Tracheal epithelial cell (primary cell): ENCODE data around the gene OR2A7. TPM values are rescaled to one million over a fixed set of nuclear protein-coding genes. Genes with fewer than 3 reads are reported as not detected.

ENCODE experiments used
- total RNA-seq: library from RNA; depleted of rRNA; stranded (reverse); fragments of >200 nt; gene quantifications from 2 replicates; pipeline ENCODE4 v1.2.1, GENCODE V29; 2014

Gene OR2A7, protein sequence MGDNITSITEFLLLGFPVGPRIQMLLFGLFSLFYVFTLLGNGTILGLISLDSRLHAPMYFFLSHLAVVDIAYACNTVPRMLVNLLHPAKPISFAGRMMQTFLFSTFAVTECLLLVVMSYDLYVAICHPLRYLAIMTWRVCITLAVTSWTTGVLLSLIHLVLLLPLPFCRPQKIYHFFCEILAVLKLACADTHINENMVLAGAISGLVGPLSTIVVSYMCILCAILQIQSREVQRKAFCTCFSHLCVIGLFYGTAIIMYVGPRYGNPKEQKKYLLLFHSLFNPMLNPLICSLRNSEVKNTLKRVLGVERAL
- total RNA-seq = 0.85 and 1.7 TPM in 2 replicates

DNA sequence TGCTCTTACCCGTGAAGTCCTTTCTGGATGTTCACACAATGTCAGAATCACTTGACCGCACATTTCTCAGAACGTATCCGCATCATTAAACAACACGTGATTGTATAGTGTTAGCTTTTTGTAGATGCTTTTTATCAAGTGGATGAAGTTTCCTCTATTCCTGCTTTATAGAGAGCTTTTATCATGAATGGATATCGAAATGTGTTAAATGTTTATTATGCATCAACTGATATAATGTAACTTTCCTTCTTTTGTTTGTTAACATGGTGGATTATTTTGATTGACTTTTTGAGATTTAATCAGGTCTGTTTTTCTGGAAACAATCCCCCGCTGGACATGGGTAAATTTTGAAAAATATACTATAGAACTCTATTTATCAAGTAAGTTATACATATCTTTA, at the start of gene OR2A7:
Gene OR2A7 (minus strand): TSS at position 101 of the 400 bp plus-strand sequence. CDS start 5,164 bp downstream, outside the sequence.

DNA sequence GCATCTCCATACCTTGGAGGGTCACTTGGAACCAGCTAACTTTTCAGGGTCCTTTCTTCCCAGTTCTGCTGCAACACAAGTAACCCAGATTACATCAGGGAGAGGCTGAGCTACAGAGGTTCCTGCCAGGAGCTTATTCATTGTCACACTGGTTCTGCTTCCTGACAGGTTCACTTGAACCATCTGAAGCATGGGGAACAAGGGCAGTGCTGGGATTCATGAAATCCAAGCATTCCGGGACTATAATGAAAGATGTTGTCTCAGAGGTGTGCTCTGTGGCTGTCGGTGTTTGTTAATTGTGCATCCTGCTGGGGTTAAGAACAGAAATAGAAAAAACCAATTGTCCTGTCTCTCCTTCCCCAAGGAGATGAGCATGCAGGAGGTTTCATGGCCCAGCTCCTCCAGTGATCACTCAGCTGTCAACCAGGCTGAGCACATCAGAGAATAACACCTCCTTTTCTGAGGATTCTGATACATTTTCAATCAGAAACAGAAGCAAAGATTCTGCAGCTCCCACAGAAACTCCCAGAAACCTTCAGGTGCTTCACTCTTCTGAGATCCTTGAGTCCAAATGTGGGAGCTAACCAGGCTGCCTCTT, 47.4 kb upstream of the OR2A7 start, which contains the start of gene OR2A1:
Gene OR2A1 (plus strand): TSS at position 548 of the 598 bp plus-strand sequence. CDS start 5,706 bp downstream, outside the sequence.

DNA sequence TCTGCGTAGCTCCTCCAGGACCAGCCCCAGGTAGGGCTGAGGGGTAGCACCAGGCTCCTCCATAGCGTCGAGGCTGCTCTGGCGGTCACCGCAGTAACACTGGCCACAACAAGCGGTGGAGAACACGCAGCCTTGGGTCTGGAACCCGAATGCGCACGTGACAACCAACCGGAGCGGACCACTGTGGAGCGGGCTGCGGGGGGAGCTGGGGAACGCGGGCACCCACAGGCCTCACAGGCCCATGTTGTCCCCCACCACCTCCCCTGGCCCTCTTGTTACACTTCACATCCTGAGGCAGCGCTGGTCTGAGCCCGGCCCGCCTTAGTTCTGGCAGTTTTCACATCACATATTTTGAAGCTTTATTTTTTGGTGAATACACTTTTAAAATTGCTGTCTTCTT, 4.6 kb upstream of the OR2A7 start, which contains the start of gene CTAGE8:
Gene CTAGE8 (minus strand): TSS at position 101 of the 400 bp plus-strand sequence. CDS start 38 bp downstream, at position 63.

DNA sequence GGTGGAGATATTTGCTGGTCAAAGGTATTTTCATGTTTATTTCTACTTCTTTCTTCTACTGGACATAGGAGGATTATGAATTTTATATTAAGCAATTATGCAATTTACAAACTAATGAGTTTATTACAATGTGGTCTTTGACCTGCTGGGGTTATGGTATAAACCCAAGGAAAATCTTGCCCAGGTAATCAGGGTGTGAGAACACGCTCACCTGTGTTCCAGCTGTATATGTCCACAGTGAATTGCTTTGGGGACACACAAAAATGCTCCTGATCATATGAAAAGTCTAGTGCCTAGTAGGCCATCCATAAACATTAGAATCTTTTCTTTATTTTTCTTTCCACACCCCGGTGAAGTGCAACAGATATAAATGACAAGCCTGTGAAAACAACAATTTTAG, 25.2 kb downstream of the OR2A7 start, which contains the start of gene OR2A42:
Gene OR2A42 (minus strand): TSS at position 241 of the 400 bp plus-strand sequence. CDS start 6,762 bp downstream, outside the sequence.

Other genes starting within 250 kb of the OR2A7 start
- under 0.01 TPM in 1 of 2 replicates, not detected in the other for gene OR2A5, start 215.8 kb downstream of the OR2A7 start, total RNA-seq
- not detected in 2 replicates for gene OR2A25, start 195.0 kb downstream of the OR2A7 start, total RNA-seq
- gene OR2A12, start 178.5 kb downstream of the OR2A7 start, total RNA-seq = under 0.01 TPM in 1 of 2 replicates, not detected in the other
- not detected in 2 replicates for gene OR2A2, start 155.2 kb downstream of the OR2A7 start, total RNA-seq
- gene OR2A14, start 141.6 kb downstream of the OR2A7 start, total RNA-seq = under 0.01 TPM in 1 of 2 replicates, not detected in the other
- 2.4 TPM in 1 of 2 replicates, not detected in the other for gene CTAGE4, start 81.3 kb downstream of the OR2A7 start, total RNA-seq
- 9.4 and 12.5 TPM in 2 replicates for gene ARHGEF35, start 69.0 kb downstream of the OR2A7 start, total RNA-seq
- not detected in 2 replicates for gene OR2A42, start 25.2 kb downstream of the OR2A7 start, total RNA-seq
- 1.9 and 2.8 TPM in 2 replicates for gene CTAGE8, start 4.5 kb upstream of the OR2A7 start, total RNA-seq
- gene OR2A1, start 47.6 kb upstream of the OR2A7 start, total RNA-seq = not detected in 2 replicates
- gene ARHGEF5, start 90.6 kb upstream of the OR2A7 start, total RNA-seq = 11.9 and 14.9 TPM in 2 replicates
- gene NOBOX, start 138.9 kb upstream of the OR2A7 start, total RNA-seq = not detected in 2 replicates